SK-N-DZ (cell line): Measurements from ENCODE around the gene STYK1.
"Not testable (repeated sequence)": the region's sequence is repeated elsewhere in the genome, so short reads cannot be mapped to it uniquely, and the experiment has no call there.

Experiments used
- DNase-seq: peaks from one replicate; pipeline ENCODE4 v3.0.0-alpha.2; 2015; ENCODE audit warnings: low spot score

Gene STYK1

DNA sequence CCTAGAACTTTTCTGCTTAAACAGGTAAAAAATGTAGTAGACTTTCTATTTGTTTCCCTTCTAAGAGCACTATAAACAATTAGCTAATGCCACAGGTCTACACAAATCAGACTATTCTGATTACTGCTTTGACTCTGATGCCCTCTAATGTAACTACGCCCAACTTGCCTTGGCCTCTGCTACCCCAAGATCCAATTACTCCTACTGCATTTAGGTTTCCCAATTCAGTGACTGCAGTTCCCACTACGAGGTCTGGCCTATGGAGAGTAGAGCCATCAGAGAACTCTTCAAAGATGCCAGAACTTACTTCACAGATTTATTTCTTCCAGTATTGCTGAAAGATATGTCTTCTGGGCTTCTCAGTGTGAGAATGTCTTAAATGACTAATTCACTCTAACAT, 15.3 kb upstream of the STYK1 start:
- no peak for DNase-seq

- no peak for DNase-seq
Observed at GRCh38 chr12:10688042-10688441, 14.2 kb upstream of the STYK1 start.

DNA sequence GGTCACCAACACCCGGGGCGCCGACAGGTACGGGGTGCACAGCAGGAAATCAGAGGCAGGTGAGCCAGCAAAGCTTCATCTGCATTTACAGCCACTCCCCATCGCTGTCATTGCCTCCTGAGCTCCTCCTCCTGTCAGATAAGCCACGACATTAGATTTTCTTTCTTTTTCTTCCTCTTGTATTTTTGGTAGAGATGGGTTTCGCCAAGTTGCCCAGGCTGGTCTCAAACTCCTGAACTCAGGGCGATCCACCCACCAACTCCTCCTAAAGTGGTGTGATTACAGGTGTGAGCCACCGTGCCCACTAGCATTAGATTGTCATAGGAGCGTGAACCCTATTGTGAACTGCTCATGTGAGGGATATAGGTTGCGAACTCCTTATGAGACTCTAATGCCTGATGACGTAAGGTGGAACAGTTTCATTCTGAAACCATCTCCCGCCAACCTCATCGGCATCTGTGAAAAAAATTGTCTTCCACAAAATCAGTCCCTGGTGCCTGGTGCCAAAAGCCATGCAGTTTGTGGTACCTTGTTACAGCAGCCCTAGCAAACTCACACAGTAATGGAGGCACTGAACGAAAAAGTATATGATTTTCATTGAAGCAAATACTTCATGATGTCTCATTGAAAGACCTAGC, 1.5 kb downstream of the STYK1 start:
- DNase-seq: no peak

DNA sequence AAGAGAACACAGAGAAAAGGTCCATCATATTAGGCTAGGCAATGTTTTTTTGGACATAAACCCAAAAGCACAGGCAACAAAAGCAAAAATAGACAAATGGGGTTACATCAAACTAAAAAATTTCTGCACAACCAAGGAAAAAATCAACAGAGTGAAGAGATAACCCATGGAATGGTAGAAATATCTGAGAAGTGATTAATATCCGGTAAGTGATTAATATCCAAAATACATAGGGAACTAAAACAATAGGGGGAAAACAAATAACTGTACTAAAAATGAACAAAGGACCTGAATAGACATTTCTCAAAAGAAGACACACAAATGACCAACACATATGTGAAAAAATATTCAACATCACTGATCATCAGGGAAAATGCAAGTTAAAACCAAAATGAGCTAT, 4.3 kb downstream of the STYK1 start:
- no peak for DNase-seq

DNA sequence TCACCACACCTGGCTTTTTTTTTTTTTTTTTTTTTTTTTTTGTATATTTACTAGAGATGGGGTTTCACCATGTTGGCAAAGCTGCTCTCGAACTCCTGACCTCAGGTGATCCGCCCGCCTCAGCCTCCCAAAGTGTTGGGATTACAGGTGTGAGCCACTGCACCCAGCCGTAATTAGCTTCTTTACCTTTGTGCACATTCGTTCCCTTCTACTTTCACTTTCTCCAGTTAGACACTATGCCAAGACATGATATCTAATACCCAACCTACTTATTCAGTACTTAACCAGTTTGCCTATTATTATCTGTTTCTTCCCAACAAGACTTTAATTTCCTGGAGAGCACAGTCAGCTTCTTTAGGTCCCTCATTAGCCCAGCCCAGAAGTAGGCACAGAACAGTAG, 5.3 kb downstream of the STYK1 start:
- no peak for DNase-seq

- DNase-seq: no peak
Observed at GRCh38 chr12:10667581-10667980, 6.3 kb downstream of the STYK1 start.

DNA sequence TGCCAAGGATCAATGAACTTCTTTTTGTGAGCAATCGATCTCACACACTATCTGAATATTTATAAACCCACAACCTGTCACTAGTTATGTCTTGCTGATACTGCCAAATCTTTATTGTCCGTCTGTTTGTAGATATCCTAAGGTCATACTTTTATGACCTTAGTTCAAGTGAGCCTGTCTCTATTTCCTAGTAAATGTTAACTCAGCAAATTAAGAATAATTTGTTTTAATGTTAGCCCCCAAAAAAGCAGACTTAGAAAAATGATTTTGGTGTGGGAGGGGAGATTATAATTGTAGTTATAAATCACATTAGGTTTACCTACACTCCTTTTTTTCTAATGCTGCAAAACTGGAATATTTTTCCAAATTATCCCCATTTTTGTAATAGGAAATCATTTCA, 9.4 kb downstream of the STYK1 start:
- no peak for DNase-seq

DNA sequence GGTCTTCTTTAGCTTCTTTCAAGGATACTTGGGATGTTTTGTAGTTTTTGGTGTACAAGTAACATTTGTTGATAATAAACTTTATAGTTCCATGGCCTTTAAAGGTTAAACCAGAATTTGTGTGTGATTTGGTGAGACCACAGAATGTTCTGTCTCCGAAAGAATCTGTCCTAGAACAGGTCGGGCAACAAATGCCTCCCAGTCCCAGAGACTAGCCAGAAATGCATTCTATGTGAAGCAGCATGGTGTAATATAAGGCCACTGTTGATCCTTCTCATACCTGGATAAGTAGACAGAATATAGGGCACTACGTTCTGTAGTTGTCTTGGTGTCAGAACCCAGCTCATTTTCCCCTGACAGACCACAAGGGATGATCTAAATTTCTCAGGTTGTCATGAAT, 10.0 kb downstream of the STYK1 start:
- no peak for DNase-seq

DNA sequence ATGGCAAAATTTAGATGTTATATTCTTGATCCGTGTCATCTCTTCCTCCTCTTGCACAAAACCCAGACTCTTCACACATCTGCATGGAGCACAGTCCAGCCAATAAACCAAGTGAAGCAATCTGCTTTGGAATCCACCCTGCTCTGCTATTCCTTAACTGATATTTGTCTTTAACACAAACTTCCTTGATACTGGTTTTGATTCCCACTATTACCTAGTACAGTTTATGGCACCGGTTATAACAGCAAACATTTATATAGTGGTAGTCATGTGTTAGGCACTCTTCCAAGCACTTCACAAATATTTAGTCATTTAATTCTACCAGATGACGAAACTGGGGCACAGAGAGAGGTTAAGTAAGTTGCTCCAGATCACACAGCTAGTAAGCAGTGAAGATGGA, 12.5 kb downstream of the STYK1 start:
- no peak for DNase-seq

DNA sequence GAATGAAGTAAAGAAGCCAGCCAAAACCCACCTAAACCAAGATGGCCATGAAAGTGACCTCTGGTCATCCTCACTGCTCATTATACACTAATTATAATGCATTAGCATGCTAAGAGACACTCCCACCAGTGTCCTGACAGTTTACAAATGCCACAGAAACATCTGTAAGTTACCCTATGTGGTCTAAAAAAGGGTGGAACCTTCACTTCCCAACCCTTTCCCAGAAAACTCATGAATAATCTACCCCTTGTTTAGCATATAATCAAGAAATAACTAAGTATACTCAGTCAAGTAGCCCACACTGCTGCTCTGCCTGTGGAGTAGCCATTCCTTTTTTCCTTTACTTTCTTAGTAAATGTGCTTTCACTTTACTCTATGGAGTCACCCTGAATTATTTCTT, 19.8 kb downstream of the STYK1 start:
- DNase-seq: no peak

DNA sequence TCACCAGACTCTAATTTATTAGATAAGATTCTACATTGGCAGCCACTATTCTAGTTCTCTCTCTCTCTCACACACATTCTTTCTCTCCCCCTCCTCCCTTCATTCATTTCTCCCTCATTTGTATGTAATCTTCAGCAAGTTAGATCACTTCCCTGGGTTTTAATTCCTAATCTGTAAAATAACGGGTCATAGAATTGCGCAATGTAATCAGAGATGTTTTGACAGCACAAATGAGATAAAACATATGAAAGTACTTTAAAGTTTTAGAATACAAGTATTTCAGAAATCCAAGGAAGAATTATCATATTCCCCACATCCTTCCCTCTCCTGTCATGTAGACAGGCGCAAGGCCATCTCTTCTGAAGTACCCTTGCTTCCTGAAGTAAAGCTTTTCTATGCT, 21.7 kb downstream of the STYK1 start:
- DNase-seq: no peak

GRCh38 chr12:10646576-10646975, 27.3 kb downstream of the STYK1 start:
- not testable (repeated sequence) for DNase-seq

DNA sequence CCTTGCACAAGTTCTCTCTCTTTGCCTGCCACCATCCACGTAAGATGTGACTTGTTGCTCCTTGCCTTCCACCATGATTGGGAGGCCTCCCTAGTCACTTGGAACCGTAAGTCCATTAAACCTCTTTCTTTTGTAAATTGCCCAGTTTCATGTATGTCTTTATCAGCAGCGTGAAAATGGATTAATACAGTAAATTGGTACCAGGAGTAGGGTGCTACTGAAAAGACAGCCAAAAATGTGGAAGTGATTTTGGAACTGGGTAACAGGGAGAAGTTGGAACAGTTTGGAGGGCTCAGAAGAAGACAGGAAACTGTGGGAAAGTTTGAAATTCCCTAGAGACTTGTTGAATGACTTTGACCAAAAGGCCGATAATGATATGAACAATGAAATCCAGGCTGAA, 27.9 kb downstream of the STYK1 start:
- no peak for DNase-seq

GRCh38 chr12:10641735-10642500, 31.9 kb downstream of the STYK1 start:
- DNase-seq: no peak

DNA sequence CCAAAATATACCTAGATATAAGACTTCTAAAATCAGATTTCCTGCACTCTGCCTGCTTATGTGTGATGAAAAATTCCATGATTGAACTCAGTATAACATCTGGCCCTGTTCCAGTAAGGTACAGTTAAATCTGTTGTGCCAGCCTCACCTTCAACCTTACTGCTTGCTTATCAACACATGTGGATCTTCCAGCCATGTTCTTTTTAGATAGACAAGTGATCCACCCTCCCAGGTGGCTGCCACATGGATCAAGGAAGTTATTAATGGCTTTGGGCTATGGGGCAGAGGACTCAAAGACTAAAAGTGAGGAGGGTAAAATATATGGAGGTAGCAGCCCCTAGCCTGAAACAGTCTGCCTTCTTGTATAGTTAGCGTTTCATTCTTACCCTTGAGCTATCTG, 35.1 kb downstream of the STYK1 start:
- no peak for DNase-seq

DNA sequence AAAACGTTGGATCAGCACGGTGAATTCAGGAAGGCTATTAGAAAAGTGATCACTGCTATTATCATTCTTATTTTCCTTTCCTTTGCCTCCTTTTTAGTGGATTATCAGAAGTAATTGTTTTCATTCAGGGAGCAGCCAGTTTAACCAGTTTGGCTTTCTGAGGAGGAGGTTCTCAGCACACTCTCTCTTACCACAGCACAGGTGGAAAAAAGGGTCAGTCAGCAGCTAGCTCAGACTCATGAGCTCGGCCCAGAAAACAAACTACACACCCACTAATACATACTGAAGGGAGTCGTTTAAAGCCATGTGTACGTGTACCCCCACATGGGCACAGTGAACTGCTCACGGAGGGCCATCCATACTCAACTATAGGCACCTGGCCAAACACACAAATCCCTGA, 37.2 kb downstream of the STYK1 start:
- DNase-seq: no peak

DNA sequence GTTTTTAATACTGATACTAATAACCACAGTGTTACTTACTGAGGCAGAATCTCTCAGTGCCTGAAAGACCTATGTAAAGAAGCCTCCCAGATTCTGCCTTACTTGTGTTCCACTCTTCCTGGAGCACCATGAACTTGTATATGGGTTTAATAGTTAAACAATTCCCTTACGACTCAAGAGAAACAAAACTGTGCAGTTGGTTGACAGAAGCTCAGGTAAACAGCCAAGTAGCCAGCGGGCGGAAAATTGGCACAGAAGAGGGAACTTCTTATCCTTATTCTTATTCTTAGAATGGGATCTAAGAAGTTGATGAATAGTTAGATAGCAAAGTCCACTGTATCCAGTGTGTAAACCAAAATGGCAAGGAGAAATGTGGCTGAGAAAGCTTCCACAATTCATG, 37.7 kb downstream of the STYK1 start:
- no peak for DNase-seq

- DNase-seq: no peak
Observed at GRCh38 chr12:10635306-10635705, 38.5 kb downstream of the STYK1 start.

- DNase-seq: no peak
Observed at GRCh38 chr12:10634427-10634826, 39.4 kb downstream of the STYK1 start.

DNA sequence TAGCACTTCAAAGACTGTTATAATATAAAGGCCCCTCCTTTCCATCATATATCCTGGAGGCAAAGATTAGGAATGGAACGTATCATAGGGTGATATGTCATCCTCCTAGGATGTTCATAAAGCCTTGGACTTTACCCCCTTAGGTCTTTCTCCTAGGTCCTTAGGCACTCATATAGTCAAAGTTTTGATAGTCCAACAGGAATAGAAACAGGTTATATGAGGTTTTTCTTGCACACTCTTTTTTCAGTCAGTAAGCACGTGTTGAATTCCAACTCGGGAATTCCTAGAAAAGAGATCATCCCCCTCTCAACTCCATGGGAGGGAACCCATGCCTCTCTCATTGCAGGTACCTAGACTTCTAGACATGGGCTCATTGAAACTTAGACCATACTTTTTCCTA, 40.3 kb downstream of the STYK1 start:
- DNase-seq: no peak

DNA sequence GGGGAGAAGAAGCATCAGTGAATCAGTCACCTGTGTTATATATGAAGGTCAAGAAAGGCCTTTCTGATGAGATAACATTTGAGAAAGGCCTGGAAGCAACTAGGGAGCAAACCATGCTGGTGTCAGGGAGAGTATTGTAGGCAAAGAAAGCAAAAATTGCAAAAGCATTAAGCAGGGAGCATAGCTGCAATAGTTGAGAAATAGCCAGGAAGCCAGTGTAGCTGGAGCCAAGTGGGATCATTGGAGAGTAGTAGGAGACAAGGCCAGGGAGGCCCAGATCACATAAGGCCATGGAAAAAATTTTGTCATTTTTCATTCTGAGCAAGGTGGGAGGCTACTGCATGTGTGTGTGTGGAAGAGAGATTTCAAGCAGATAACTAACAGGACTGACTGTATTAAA, 41.6 kb downstream of the STYK1 start:
- DNase-seq: no peak

- no peak for DNase-seq
Observed at GRCh38 chr12:10624605-10625004, 49.2 kb downstream of the STYK1 start.

- no peak for DNase-seq
Observed at GRCh38 chr12:10623131-10623530, 50.7 kb downstream of the STYK1 start.

GRCh38 chr12:10621278-10621677, 52.6 kb downstream of the STYK1 start:
- no peak for DNase-seq
